CD4-positive, alpha-beta T cell treated with Interleukin-15 for 1 hour (primary cell): ENCODE measurements around the gene OXCT2.

Experiments used
- DNase-seq: peaks from one replicate; pipeline ENCODE4 v3.0.0-alpha.2; 2020

OXCT2 gene

GRCh38 chr1:39762550-39763540 is 8.3 kb downstream of the OXCT2 start:
- no peak for DNase-seq

GRCh38 chr1:39761557-39762260 is 9.4 kb downstream of the OXCT2 start:
- no peak for DNase-seq

GRCh38 chr1:39761016-39761415 is 10.1 kb downstream of the OXCT2 start:
- no peak for DNase-seq

DNA sequence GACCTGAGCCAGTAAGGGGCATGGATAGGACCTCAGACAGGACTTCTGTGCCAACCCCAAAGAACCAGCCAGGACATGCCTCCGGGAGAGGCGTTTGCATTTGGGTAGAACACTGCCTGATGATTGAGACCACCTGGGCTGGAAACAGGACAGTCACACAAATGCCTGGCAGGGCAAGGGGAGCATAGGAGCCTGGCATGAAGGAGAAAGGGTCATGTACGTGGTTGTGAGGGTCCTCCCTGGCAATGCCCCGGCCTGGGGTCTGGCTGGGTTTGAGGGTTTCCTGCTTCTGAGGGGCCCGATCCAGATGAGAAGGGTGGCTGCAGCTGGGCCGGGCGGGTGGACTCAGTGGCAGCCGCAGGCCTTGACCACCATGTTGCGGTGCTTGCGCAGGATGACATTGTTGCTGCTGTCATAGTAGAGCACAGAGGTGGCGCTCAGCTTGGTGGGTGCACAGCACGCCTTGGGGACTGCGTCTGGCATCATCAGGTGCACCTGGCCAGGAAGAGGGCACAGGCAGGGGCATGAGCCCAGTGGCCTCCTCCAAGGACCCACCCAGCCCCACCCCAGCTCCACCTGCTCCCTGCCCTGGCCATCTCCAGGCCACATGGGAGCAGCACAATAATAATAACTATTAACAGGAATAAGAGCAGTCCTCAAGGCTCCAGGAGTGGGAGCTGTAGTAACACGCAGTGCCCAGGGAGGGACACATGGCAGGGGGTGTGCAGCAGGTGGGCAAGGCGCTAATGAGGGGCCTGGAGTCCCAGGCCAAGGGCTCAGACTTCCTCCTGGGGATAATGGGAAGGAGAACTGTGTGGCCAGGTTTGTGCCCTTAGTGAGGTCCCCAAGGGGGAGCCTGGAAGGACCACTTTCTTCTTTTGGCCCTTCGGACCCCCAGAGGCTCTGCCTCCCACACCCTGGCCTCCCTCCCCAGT is 10.8 kb downstream of the OXCT2 start:
- DNase-seq: no peak

DNA sequence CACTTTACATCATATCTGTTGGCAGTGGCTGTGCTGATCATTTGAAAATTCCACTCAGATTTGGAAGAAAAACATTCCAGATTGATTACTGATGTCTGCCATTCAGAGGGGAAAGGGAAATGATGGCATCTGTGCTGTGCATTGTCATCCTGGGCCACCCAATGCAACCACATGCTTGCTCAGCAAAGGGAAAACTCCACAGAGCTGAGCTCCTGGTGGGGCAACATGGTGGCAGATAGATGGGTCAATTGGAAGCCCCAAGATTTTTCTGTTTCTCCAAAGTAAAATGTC is 11.8 kb downstream of the OXCT2 start:
- no peak for DNase-seq

DNA sequence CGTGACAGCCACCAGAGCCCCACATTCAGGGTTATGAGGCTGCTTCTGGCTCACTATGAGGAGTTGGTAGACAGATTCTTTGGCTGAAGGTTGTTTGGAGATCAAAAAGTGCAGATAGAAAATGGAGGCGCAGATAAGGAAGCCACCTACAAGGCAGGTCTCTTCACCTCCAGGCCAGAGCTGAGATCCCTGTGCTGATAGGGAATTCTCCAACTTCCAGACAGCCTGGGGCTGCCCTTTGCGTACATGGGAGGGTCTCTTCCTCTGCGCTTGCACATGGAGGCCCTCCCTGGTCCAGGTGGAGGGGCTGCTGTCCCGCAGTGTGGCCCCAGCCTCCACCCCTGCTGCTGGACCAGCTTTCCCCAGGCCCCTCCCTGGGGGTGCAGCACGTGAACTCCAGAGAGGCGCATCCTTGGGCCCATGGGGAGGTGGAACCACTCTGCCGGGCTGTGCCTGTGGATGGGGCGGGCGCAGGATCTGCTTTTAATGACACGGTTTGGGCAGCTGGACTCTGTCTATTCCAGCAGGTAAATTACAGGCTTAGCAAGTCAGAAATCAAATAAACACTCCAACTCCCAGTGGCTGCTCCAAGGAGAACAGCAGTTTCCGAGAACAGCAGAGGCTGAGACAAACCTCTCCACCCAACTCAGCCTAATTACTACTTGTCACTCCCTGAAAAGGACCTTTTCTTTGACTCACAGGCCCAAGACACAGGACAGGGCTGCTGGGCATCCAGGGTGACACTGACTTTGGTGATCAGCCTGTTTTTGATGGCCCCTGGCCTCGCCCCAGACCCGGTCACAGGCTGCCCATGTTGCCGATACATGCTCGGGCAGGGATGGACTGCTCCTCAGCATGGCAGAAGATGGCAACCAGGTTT is 12.4 kb downstream of the OXCT2 start:
- no peak for DNase-seq

GRCh38 chr1:39757501-39757900 is 13.6 kb downstream of the OXCT2 start:
- DNase-seq: no peak

DNA sequence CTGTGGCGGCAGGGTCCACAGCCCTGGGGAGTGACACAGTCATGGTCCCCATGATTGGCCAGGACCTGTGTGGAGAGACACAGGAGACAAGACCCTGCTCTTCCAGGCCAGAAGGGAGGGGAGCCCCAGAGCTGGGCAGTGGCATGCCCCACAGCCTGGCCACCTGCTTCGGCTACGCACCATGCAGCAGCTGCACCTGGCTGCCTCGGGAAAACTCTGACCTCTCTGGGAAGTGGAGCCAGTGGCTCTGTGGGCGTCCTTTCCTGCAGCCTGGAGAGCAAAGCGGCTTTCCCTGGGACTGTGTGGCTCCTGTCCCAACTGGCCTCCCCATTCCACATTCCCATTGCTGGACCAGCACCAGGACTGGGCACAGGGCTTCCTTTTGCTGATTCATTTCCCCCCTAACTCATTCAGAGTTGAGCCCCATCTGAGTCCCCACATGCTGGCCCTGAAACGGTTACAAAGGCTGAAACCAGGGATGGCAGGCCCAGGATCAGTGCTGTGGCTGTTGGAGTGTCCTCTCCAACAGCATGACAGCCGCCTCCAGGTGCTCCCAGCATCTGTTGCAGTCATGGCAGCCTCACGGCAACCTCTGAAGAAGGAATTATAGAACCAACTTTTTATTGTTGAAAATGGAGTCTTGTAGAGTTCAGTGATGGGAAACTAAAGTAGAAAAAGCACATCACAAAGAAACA is 15.0 kb downstream of the OXCT2 start:
- no peak for DNase-seq

GRCh38 chr1:39754906-39755504 is 16.1 kb downstream of the OXCT2 start:
- no peak for DNase-seq

DNA sequence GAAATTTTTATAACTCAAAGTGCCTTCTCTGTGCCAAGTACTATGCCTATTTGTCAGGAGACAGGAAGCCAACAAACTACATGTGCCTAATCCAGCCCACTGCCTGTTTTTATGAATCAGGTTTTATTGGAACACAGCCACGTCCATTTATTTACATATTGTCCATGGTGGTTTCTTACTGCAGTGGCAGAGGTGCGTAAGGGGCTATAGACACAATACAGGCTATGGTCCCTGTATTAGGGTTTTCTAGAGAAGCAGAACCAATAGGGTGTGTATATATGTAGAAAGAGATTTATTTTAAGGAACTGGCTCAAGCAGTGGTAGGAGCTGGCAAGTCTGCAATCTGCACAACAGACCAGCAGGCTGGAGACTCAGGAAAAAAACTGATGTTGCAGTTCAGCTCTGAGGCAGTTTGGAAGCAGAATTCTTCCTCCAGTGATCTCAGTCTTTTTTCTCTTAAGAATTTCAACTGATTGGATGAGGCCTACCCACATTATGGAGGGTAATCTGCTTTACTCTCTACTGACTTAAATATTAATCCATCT is 17.1 kb downstream of the OXCT2 start:
- no peak for DNase-seq

GRCh38 chr1:39753132-39754025 is 17.8 kb downstream of the OXCT2 start:
- DNase-seq: no peak

GRCh38 chr1:39752703-39753102 is 18.4 kb downstream of the OXCT2 start:
- DNase-seq: no peak

DNA sequence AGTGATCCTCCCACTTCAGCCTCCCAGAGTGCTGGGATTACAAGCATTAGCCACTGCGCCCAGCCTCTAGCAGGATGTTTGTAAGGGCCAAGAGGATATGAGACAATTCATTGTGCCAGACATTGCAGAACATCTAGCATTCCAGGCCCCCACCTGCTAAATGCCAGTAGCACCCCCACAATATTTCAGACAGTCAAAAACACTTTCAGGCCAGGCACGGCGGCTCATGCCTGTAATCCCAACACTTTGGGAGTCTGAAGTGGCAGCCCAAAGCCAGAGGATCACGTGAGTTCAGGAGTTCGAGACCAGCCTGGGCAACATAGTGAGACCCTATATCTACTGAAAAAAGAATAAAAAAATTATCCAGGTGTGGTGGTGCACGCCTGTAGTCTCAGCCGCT is 19.6 kb downstream of the OXCT2 start:
- DNase-seq: no peak

DNA sequence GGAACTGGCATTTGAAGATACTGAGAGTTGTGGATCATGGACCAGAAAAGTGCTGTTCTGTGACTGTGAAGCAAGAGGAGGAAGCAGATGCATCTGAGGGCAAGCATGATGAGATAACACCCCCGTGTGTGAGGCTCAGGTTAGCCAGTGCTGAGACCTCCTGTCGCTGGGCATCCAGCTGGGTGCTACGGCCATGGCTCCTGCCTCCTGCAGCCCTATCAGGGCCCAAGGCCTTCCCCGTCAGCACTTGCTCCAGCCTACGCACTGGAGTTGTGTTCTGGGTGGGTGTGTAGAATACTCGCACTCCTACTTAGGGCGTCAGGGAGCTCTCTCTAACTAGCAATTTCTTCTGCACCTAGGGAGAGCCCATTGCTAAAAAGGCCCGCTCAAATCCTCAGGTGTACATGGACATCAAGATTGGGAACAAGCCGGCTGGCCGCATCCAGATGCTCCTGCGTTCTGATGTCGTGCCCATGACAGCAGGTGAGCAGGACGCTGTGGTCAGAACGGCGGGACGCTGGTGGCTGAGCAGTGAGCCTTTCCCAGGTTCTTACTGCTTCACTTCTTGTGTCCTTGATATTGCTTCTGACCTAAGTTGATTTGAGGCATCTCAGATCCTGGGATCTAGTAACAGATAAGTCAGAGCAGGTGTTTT is 26.0 kb downstream of the OXCT2 start:
- no peak for DNase-seq

DNA sequence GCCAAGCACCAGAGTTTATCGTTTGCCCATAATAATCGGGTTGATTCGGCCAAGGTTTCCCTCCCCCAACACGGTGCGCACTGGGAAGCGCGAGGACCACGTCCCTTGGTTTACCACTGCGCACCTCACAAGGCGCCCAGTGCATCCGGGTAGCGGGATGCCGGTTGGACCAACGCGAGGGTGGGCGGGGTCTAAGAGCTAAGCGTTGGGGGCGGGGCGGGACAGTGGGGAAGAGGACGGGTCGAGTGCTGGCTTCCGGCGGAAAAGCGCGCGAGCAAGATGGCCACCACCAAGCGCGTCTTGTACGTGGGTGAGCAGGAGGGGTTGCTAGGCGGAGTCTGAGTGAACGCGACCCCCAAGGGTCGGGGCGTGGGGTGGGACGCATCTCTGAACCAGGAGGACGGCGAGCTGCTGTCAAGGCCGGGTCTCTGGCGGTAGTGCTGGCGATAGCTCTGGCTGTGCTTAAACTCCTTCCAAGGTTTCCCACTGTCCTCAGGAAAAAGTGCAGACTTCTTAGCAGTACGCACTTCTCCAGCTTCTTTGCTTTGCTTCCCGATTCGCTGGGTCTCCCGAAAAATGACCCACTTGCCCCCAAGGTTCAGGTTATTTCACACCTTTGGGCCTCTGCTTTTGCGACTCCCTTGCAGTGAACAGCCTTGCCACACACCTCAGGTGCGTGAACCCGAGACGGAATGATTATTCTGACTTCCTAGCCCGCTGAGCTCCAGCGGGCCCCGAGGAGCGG is 32.4 kb downstream of the OXCT2 start, which contains the start of gene PPIE:
Gene PPIE, plus strand, starts transcription at position 261 of the 745 bp plus-strand sequence. Its CDS starts 19 bp downstream, at position 280.
- peak; percentile 93 for DNase-seq

GRCh38 chr1:39737546-39738169 is 33.5 kb downstream of the OXCT2 start:
- DNase-seq: no peak

- no peak for DNase-seq
Observed at GRCh38 chr1:39735731-39736130, 35.4 kb downstream of the OXCT2 start.

DNA sequence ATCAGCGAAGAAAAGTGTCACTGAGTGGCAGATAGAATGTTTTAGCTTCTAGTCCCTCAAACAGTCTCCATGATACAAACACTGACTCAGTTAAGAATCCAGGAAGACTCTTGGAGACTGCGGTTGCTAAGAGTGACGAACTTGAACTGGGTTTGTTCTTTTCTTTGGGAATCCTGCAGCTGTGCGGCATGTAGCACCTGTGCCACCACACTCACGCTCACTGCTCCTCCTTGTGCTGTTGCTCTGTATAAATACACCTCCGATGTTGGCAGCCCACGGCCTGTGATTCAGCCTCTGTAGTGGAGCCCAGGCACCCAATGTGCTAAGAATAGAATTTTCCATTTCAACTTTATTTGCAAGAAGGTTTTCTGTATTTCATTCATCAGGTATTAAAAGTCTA is 38.0 kb downstream of the OXCT2 start:
- no peak for DNase-seq
